Activated CD8-positive, alpha-beta T cell treated with anti-CD3 and anti-CD28 coated beads for 36 hours (primary cell): Measurements from ENCODE around the gene CLDN19. TPM values are rescaled to one million over a fixed set of nuclear protein-coding genes. Genes with fewer than 3 reads are reported as not detected.

Experiments used
- ATAC-seq: fragments of 200-7000 bp; cut with Tn5 transposase; one replicate; pipeline ENCODE4 v1.10.0; 2021; ENCODE audit warnings: mild to moderate bottlenecking, moderate library complexity
- CTCF ChIA-PET: fragments of 350-600 bp; sonication (Branson Sonifier 250); formaldehyde crosslinking; loops from one replicate; lab custom pipeline; 2021; ENCODE audit warnings: antibody characterized with exemption; lab: Charles Lee
- POLR2A ChIA-PET: fragments of 350-600 bp; sonication (Branson Sonifier 250); formaldehyde crosslinking; loops from one replicate; lab custom pipeline; 2021; ENCODE audit warnings: antibody characterized with exemption; lab: Charles Lee
- DNase-seq: peaks from one replicate; pipeline ENCODE4 v3.0.0-alpha.2; 2020
- H3K27ac Mint-ChIP-seq: one replicate; pipeline ENCODE4 v1.8.0; 2021; ENCODE audit warnings: mild to moderate bottlenecking, mixed read lengths
- H3K27me3 Mint-ChIP-seq: one replicate; pipeline ENCODE4 v1.8.0; 2021; ENCODE audit warnings: mixed read lengths
- H3K36me3 Mint-ChIP-seq: one replicate; pipeline ENCODE4 v1.8.0; 2021; ENCODE audit warnings: low read depth, mixed read lengths
- H3K4me1 Mint-ChIP-seq: one replicate; pipeline ENCODE4 v1.8.0; 2021; ENCODE audit warnings: low read depth, mixed read lengths
- H3K4me3 Mint-ChIP-seq: one replicate; pipeline ENCODE4 v1.8.0; 2021; ENCODE audit warnings: mild to moderate bottlenecking, moderate library complexity, mixed read lengths
- H3K9me3 Mint-ChIP-seq: one replicate; pipeline ENCODE4 v1.8.0; 2021; ENCODE audit warnings: mixed read lengths
- intact Hi-C: fragments of 100-400 bp; cut with micrococcal nuclease; formaldehyde crosslinking; loops from one replicate; pipeline ENCODE4 v1.10.0; 2022
- total RNA-seq, 2 experiments: library from RNA; stranded (reverse); gene quantifications; one replicate each; pipeline ENCODE4 v1.2.3, GENCODE V29; 2021
- TF ChIP-seq, protein P1 (sequence below): fragments of 200-600 bp; IDR thresholded peaks from one replicate; pipeline ENCODE4 v1.8.0; 2022; ENCODE audit warnings: antibody characterized with exemption, mild to moderate bottlenecking

Gene CLDN19
- total RNA-seq, 2 experiments from 2014 or later, result not detected

GRCh38 chr1:42765269-42765668 is 25.2 kb upstream of the CLDN19 start:
- CTCF ChIA-PET, result interaction anchor here (1.0 to 4.6 kb wide), 7 partner anchors 8 to 187 kb away, joined by 3 to 41 read pairs (median 5); partner anchors contain the start of genes ERMAP and SVBP
- H3K36me3 Mint-ChIP-seq, result peaks cover 11% of the 10 kb centered on the region

GRCh38 chr1:42762269-42762668 is 22.2 kb upstream of the CLDN19 start:
- peaks cover 13% of the 10 kb centered on the region for H3K36me3 Mint-ChIP-seq

More at GRCh38 chr1:42765269-42765668, 25.2 kb upstream of the CLDN19 start:
- no peak for DNase-seq
- intact Hi-C loops, result no loop called here
- POLR2A ChIA-PET, result interaction anchor here (1.6 to 2.3 kb wide), 3 partner anchors 18 to 82 kb away, joined by 5 to 21 read pairs (median 8); partner anchors contain the start of gene YBX1
- no peak for ATAC-seq
- Mint-ChIP-seq H3K4me3 (no peak overlapping the region), H3K27ac (no peak overlapping the region), H3K27me3 (no peaks in the 10 kb centered on the region), H3K9me3 (no peaks in the 10 kb centered on the region), H3K4me1 (peaks cover 20% of the 10 kb centered on the region)
- TF ChIP-seq, protein P1, sequence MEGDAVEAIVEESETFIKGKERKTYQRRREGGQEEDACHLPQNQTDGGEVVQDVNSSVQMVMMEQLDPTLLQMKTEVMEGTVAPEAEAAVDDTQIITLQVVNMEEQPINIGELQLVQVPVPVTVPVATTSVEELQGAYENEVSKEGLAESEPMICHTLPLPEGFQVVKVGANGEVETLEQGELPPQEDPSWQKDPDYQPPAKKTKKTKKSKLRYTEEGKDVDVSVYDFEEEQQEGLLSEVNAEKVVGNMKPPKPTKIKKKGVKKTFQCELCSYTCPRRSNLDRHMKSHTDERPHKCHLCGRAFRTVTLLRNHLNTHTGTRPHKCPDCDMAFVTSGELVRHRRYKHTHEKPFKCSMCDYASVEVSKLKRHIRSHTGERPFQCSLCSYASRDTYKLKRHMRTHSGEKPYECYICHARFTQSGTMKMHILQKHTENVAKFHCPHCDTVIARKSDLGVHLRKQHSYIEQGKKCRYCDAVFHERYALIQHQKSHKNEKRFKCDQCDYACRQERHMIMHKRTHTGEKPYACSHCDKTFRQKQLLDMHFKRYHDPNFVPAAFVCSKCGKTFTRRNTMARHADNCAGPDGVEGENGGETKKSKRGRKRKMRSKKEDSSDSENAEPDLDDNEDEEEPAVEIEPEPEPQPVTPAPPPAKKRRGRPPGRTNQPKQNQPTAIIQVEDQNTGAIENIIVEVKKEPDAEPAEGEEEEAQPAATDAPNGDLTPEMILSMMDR, result no peak

GRCh38 chr1:42761567-42761966 is 21.5 kb upstream of the CLDN19 start:
- H3K4me3 Mint-ChIP-seq, result no peak overlapping the region
- DNase-seq (no peak), ATAC-seq (no peak)
- H3K9me3 Mint-ChIP-seq, result no peaks in the 10 kb centered on the region
- H3K4me1 Mint-ChIP-seq, result peaks cover 8% of the 10 kb centered on the region
- CTCF ChIA-PET, result no interaction called here
- peaks cover 18% of the 10 kb centered on the region for H3K36me3 Mint-ChIP-seq
- POLR2A ChIA-PET, result interaction anchor here (0.9 kb wide), 1 partner anchor 11 kb away, joined by 3 read pairs; no protein-coding TSS in a partner anchor
- intact Hi-C loops, result no loop called here
- TF ChIP-seq, protein P1, result no peak
- H3K27ac Mint-ChIP-seq, result no peak overlapping the region
- no peaks in the 10 kb centered on the region for H3K27me3 Mint-ChIP-seq

More at GRCh38 chr1:42762269-42762668, 22.2 kb upstream of the CLDN19 start:
- ChIA-PET POLR2A (interaction anchor here (0.9 to 1.0 kb wide), 3 partner anchors 10 to 78 kb away, joined by 3 read pairs; no protein-coding TSS in a partner anchor), CTCF (interaction anchor here (0.8 to 1.9 kb wide), 6 partner anchors 10 to 196 kb away, joined by 4 to 5 read pairs (median 4); partner anchors contain the start of gene ZNF691)
- intact Hi-C loops, result no loop called here
- H3K9me3 Mint-ChIP-seq, result no peaks in the 10 kb centered on the region
- H3K4me1 Mint-ChIP-seq, result peaks cover 8% of the 10 kb centered on the region
- H3K4me3 Mint-ChIP-seq, result no peak overlapping the region
- ATAC-seq, result no peak
- no peak for DNase-seq
- H3K27me3 Mint-ChIP-seq, result no peaks in the 10 kb centered on the region
- TF ChIP-seq, protein P1, result no peak
- no peak overlapping the region for H3K27ac Mint-ChIP-seq

GRCh38 chr1:42759114-42759513 is 19.1 kb upstream of the CLDN19 start:
- CTCF ChIA-PET, result interaction anchor here (1.0 to 1.4 kb wide), 4 partner anchors 10 to 231 kb away, joined by 3 to 4 read pairs (median 3); no protein-coding TSS in a partner anchor
- H3K4me3 Mint-ChIP-seq, result no peak overlapping the region
- H3K4me1 Mint-ChIP-seq, result peaks cover 6% of the 10 kb centered on the region
- H3K36me3 Mint-ChIP-seq, result peaks cover 35% of the 10 kb centered on the region
- ATAC-seq, result no peak
- H3K27me3 Mint-ChIP-seq, result no peaks in the 10 kb centered on the region
- no peak for DNase-seq
- H3K9me3 Mint-ChIP-seq, result no peaks in the 10 kb centered on the region
- no peak overlapping the region for H3K27ac Mint-ChIP-seq
- intact Hi-C loops, result no loop called here
- TF ChIP-seq, protein P1, result no peak
- POLR2A ChIA-PET, result interaction anchor here (1.5 to 2.1 kb wide), 2 partner anchors 11 to 20 kb away, joined by 4 to 5 read pairs; partner anchors contain the start of gene CLDN19

DNA sequence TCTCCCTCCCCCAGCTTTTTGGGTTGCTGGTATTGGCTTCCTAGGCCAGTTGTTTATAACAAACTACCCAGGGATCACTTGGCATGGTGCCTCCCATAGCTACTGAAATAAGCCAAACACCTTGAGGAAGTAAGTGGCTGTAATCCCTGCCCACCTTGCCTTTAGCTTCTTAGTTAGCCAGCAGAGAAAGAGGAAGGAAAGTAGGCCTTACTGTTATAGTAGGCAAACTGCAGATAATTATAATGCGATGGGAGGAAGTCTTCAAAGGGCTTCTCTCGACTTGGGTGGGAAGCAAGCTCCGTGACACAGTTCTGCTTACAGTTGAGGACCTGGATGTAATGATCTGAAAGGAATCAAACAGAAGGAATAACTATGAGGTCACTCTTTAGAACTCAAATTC is 18.6 kb upstream of the CLDN19 start:
- POLR2A ChIA-PET, result interaction anchor here (0.5 to 2.1 kb wide), 3 partner anchors 10 to 1805 kb away, joined by 3 to 5 read pairs (median 4); partner anchors contain the start of gene CLDN19
- no peaks in the 10 kb centered on the region for H3K9me3 Mint-ChIP-seq
- CTCF ChIA-PET, result interaction anchor here (0.9 to 1.4 kb wide), 5 partner anchors 10 to 231 kb away, joined by 3 to 4 read pairs (median 3); no protein-coding TSS in a partner anchor
- H3K27me3 Mint-ChIP-seq, result no peaks in the 10 kb centered on the region
- peaks cover 6% of the 10 kb centered on the region for H3K4me1 Mint-ChIP-seq
- TF ChIP-seq, protein P1, result no peak
- no peak overlapping the region for H3K4me3 Mint-ChIP-seq
- peaks cover 39% of the 10 kb centered on the region for H3K36me3 Mint-ChIP-seq
- DNase-seq, result no peak
- no peak for ATAC-seq
- no peak overlapping the region for H3K27ac Mint-ChIP-seq
- intact Hi-C loops, result no loop called here
